ENCODE measurements around the gene CASP8. TPM values are rescaled to one million over a fixed set of nuclear protein-coding genes. Genes with fewer than 3 reads are reported as not detected.

CASP8 gene
- total and polyA plus RNA-seq, 2 of the 13 experiments (the other 11 are each of a cell fraction or from before 2014, with no cell fraction given), result 25.0 to 52.8 TPM

GRCh38 chr2:201231781-201232466 lies 28.4 kb upstream of the CASP8 start (continued):
- TF ChIP-seq ZNF414 (CRISPR knock-in tag; IDR thresholded peaks at IDR 0.05), result peak; percentile 84
- peak; percentile 74 for TF ChIP-seq MEF2D (CRISPR knock-in tag; IDR thresholded peaks at IDR 0.05)
- TF ChIP-seq DPF2 (CRISPR knock-in tag; IDR thresholded peaks at IDR 0.05; ENCODE audit: borderline replicate concordance, low read depth), result no peak
- peak; percentile 76 for TF ChIP-seq FOXP4 (CRISPR knock-in tag; IDR thresholded peaks at IDR 0.05)
- peak; percentile 80 for TF ChIP-seq HOXA5 (CRISPR knock-in tag; IDR thresholded peaks at IDR 0.05)
- TF ChIP-seq HIVEP1 (CRISPR knock-in tag; IDR thresholded peaks at IDR 0.05), result 0 out of 2 replicates have a peak, but pooled peaks have one; percentile 41
- no peak for TF ChIP-seq ZNF713 (CRISPR knock-in tag; IDR thresholded peaks at IDR 0.05)
- TF ChIP-seq RFXAP (CRISPR knock-in tag; IDR thresholded peaks at IDR 0.05; ENCODE audit: borderline replicate concordance), result peak; percentile 86; the same call in 1 of the 2 replicates
- no peak for TF ChIP-seq CERS6 (CRISPR knock-in tag; IDR thresholded peaks at IDR 0.05)
- TF ChIP-seq KLF6 (CRISPR knock-in tag; IDR thresholded peaks at IDR 0.05), result peak; percentile 71; the same call in 1 of the 2 replicates
- TF ChIP-seq RFXANK (CRISPR knock-in tag; IDR thresholded peaks at IDR 0.05), result 0 out of 2 replicates have a peak, but pooled peaks have one; percentile 51
- peak; percentile 88; the same call in 1 of the 2 replicates for TF ChIP-seq HINFP (CRISPR knock-in tag; IDR thresholded peaks at IDR 0.05; ENCODE audit: low read depth)
- TF ChIP-seq ZSCAN12 (CRISPR knock-in tag; IDR thresholded peaks at IDR 0.05), result no peak
- peak; percentile 92 for TF ChIP-seq ZNF574 (CRISPR knock-in tag; IDR thresholded peaks at IDR 0.05)
- no peak for TF ChIP-seq MAFG (CRISPR knock-in tag; IDR thresholded peaks at IDR 0.05)
- TF ChIP-seq ZMYM2 (CRISPR knock-in tag; IDR thresholded peaks at IDR 0.05), result 0 out of 2 replicates have a peak, but pooled peaks have one; percentile 31
- no peak for TF ChIP-seq ZNF549 (CRISPR knock-in tag; IDR thresholded peaks at IDR 0.05)
- TF ChIP-seq RAD51 (IDR thresholded peaks at IDR 0.05; ENCODE audit: borderline replicate concordance), result no peak
- peak; percentile 77 for TF ChIP-seq NFKB2 (CRISPR knock-in tag; IDR thresholded peaks at IDR 0.05; ENCODE audit: borderline replicate concordance)
- peak; percentile 64; the same call in 1 of the 2 replicates for TF ChIP-seq ZNF317 (CRISPR knock-in tag; IDR thresholded peaks at IDR 0.05)
- TF ChIP-seq KLF9 (CRISPR knock-in tag; IDR thresholded peaks at IDR 0.05; ENCODE audit: low read depth), result peak; percentile 47; the same call in 1 of the 2 replicates
- 0 out of 2 replicates have a peak, but pooled peaks have one; percentile 42 for TF ChIP-seq PPARG (CRISPR knock-in tag; conservative IDR thresholded peaks at IDR 0.05)
- no peak for TF ChIP-seq CEBPB (IDR thresholded peaks at IDR 0.05; ENCODE audit: borderline replicate concordance, low read depth, low read length)

Measured in HepG2 (cell line).